Mucosa of descending colon (tissue), 3 donors: Measurements from ENCODE around the gene ZHX3. TPM values are rescaled to one million over a fixed set of nuclear protein-coding genes. Genes with fewer than 3 reads are reported as not detected.

ENCODE experiments used
- ATAC-seq: fragments of 200-7000 bp; cut with Tn5 transposase; one replicate; pipeline ENCODE4 v1.9.1; 2020; ENCODE audit warnings: mild to moderate bottlenecking, moderate library complexity
- DNase-seq, 3 donors: peaks; one replicate each; pipeline ENCODE4 v3.0.0-alpha.2; 2020
- H3K36me3 ChIP-seq: fragments of 200-600 bp; one replicate; pipeline ENCODE4 v1.8.0; 2021; ENCODE audit warnings: low read depth, mild to moderate bottlenecking
- H3K4me1 ChIP-seq: fragments of 200-600 bp; one replicate; pipeline ENCODE4 v1.8.0; 2021; ENCODE audit warnings: low read depth, mild to moderate bottlenecking
- H3K4me3 ChIP-seq: fragments of 200-600 bp; one replicate; pipeline ENCODE4 v1.8.0; 2021; ENCODE audit warnings: mild to moderate bottlenecking
- H3K9me3 ChIP-seq: fragments of 200-600 bp; one replicate; pipeline ENCODE4 v1.8.0; 2021; ENCODE audit warnings: mild to moderate bottlenecking
- CTCF ChIP-seq: fragments of 200-600 bp; IDR thresholded peaks from one replicate; pipeline ENCODE4 v1.8.0; 2022; ENCODE audit warnings: antibody characterized with exemption, mild to moderate bottlenecking
- intact Hi-C, 2 donors: fragments of 100-400 bp; cut with DNase I in 1 of 2; cut with micrococcal nuclease in 1 of 2; formaldehyde crosslinking; loops; one replicate each; pipeline versions ENCODE4 v1.11.0 to v1.11.1; 2022; cut with DNase I, micrococcal nuclease
- total RNA-seq, 3 donors: library from RNA; stranded (reverse); fragmentation: NEBNext Ultra II Directional in 2 of 3; extraction: Animal tissue kit (Norgen Biotek cat#: 25700) in 2 of 3; gene quantifications; one replicate each; pipeline versions ENCODE4 v1.2.1 to v1.2.4, GENCODE V29; 2021 to 2023
- donor health status: DM: no; HTN: no; CAD: no; lungs with moderate emphysema.
- donor health status: DM: no; HTN: no; CAD: no.
- donor health status: DM: no; HTN: yes; CAD: no.

ZHX3 gene
- total RNA-seq, 3 donors from 2014 or later: 24.5 to 84.5 (median 32.8) TPM

GRCh38 chr20:41229259-41229658 lies 88.3 kb downstream of the ZHX3 start:
- H3K4me3 ChIP-seq: no peak overlapping the region
- no peak for TF ChIP-seq CTCF
- peaks cover 8% of the 10 kb centered on the region for H3K4me1 ChIP-seq
- DNase-seq (no peak), ATAC-seq (no peak)
- H3K9me3 ChIP-seq: no peaks in the 10 kb centered on the region
- no peaks in the 10 kb centered on the region for H3K36me3 ChIP-seq
- intact Hi-C loops: no loop called here

GRCh38 chr20:41228858-41229257 lies 88.7 kb downstream of the ZHX3 start:
- H3K4me3 ChIP-seq: no peak overlapping the region
- DNase-seq (no peak), ATAC-seq (no peak)
- TF ChIP-seq CTCF: no peak
- peaks cover 8% of the 10 kb centered on the region for H3K4me1 ChIP-seq
- H3K36me3 ChIP-seq: no peaks in the 10 kb centered on the region
- no peaks in the 10 kb centered on the region for H3K9me3 ChIP-seq
- intact Hi-C loops: no loop called here

- no peaks in the 10 kb centered on the region for H3K4me1 ChIP-seq
- ATAC-seq (no peak), DNase-seq (no peak)
- H3K9me3 ChIP-seq: no peaks in the 10 kb centered on the region
- intact Hi-C loops: no loop called here
- H3K4me3 ChIP-seq: no peak overlapping the region
- H3K36me3 ChIP-seq: no peaks in the 10 kb centered on the region
- TF ChIP-seq CTCF: no peak
Observed at GRCh38 chr20:41226426-41226825, 91.1 kb downstream of the ZHX3 start.

- DNase-seq: no peak
- H3K9me3 ChIP-seq: no peaks in the 10 kb centered on the region
- no peak for ATAC-seq
- no peaks in the 10 kb centered on the region for H3K4me1 ChIP-seq
- intact Hi-C loops: no loop called here
- H3K4me3 ChIP-seq: no peak overlapping the region
- H3K36me3 ChIP-seq: no peaks in the 10 kb centered on the region
- TF ChIP-seq CTCF: no peak
Observed at GRCh38 chr20:41225091-41225490, 92.4 kb downstream of the ZHX3 start.

GRCh38 chr20:41224281-41224680 lies 93.2 kb downstream of the ZHX3 start:
- ATAC-seq: no peak
- no peak for TF ChIP-seq CTCF
- intact Hi-C loops: no loop called here

GRCh38 chr20:41223112-41223511 lies 94.4 kb downstream of the ZHX3 start:
- intact Hi-C loops: no loop called here
- DNase-seq (no peak), ATAC-seq (no peak)
- Histone ChIP-seq H3K4me1 (no peaks in the 10 kb centered on the region), H3K36me3 (no peaks in the 10 kb centered on the region), H3K4me3 (no peak overlapping the region), H3K9me3 (no peaks in the 10 kb centered on the region)
- TF ChIP-seq CTCF: no peak

More at GRCh38 chr20:41224281-41224680, 93.2 kb downstream of the ZHX3 start:
- Histone ChIP-seq H3K4me1 (no peaks in the 10 kb centered on the region), H3K4me3 (no peak overlapping the region), H3K36me3 (no peaks in the 10 kb centered on the region), H3K9me3 (no peaks in the 10 kb centered on the region)
- no peak for DNase-seq
